Fibroblast of skin of right quadriceps (primary cell): ENCODE results near the gene SLC36A2.

Experiments
- DNase-seq: peaks from one replicate; pipeline ENCODE4 v3.0.0-alpha.2; 2013

SLC36A2 gene

DNA sequence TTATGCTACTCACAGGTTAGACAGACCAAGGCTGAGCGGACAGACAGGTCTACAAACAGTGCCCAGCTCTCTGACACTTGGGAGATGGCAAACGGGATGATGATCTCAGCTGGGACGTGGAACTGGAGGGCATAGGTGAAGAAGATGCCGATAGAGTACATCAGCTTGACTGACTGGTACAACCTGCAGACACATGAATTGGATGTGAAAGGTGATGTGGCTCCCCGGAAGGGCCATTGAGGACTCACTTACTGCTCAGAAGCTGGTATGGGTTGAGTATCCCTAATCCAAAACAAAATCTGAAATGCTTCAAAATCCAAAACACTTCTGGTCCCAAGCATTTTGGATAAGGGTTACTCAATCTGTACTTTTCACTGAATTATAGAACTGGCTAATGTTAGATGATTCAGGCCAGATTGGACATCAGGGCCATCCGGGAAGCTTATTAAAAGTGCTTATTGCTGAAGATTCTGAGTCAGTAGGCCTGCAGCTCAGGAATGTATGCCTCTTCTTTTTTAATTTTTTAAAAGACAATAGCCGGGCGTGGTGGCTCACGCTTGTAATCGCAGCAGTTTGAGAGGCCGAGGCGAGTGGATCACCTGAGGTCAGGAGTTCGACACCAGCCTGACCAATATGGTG lies 66.2 kb downstream of the SLC36A2 start:
- no peak for DNase-seq

DNA sequence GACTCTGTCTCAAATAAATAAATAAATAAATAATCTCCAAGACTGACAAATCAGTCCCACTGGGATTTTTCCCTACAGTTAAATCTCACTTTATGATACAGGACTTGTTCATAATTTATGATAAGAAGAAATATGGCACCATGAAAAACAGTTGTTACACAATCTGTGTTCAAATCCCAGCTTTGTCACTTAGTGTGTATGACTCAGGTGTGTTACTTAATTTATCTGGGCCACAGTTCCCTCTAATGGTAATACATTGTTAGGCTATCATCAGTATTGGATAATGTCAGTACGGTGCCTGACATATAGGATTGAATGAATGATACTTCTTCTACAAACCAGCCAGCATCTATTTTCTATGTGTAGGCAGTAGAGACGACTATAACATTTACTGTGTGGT lies 66.9 kb downstream of the SLC36A2 start:
- DNase-seq = no peak

DNA sequence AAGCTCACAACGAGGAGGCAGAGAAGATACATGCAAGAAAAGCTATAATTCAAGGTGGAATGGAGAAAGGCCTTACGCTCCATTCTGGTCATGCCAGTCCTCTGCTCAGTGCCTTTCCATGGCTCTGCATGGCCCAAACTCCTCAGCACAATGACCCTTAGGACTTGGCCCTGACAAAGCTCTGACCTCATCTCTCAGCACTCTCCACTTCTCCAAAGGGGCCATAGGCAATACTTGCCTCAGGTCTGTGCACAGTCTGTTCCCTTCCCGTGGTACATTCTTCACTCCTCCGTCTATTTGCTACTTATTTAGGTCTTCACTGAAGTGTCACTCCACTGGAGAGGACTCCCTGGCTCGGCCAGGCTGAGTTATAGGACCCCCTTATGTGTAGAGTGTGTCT lies 68.5 kb downstream of the SLC36A2 start:
- no peak for DNase-seq

DNA sequence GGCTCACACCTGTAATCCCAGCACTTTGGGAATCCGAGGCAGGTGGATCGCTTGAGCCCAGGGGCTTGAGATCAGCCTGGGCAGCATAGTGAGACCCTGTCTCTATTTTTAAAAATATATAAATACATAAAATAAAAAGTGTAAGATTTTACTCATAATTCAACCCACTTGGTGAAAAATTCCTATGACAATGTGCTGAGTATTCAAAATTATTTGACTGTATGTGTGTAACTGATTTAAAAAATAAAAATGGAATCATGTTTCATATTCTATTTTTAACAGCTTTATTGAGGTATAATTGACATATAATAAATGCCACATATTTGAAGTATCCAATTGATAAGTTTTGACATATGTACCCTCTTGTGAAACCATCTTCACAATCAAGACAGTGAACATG lies 71.6 kb downstream of the SLC36A2 start:
- DNase-seq = no peak

DNA sequence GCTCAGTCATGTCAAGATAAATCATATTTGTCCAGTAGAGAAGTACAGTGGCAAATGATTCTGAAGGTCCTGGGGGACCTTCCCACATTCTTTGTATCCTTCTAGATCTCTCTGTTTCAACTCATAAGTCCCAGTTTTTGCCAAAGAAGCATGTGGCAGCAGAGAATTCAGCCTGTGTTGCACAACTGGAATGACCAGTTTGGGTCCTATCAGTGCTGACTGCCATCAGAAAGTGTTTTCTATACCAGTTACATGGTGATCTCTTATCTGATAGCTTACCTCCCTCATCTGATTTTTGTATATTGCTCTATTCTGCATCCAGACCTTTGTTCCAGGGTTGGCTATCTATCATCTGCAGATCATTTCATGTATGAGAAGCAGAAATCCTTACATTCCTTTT lies 72.7 kb downstream of the SLC36A2 start:
- no peak for DNase-seq

DNA sequence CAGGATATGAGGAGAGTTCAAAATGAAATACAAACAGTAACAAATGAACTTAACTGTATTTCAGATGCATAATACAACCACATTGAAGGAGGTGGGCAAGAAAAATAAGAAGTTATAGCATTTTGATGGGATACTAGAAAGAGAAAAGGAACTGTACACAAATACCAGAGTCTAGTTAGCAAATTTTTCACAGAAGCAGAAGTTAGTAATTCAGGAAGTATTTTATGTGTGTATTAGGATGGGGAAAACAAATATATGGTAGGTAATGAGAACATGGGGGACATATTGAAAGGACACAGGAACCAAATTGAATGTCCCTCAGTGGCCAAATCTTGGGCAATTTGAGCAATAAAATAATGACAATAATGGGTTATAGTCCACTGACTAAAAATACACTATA lies 76.0 kb downstream of the SLC36A2 start:
- no peak for DNase-seq

DNA sequence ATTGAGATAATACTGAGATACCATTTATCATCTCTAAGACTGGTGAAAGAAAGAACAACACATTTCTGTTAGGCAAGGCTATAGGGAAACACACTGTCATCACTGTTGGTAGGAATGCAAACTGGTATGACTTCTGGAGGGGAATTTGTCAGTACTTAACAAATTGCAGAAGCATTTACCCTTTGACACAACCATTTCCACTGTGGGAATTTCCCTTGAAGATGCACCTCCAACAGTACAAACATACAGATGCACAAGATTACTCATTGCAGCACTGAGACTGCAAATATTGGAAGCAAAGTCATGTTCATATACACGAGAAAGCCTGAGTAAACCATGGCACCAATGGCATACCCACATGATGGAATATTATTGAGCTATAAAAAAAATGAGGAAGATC lies 76.8 kb downstream of the SLC36A2 start:
- peak; percentile 32 for DNase-seq

DNA sequence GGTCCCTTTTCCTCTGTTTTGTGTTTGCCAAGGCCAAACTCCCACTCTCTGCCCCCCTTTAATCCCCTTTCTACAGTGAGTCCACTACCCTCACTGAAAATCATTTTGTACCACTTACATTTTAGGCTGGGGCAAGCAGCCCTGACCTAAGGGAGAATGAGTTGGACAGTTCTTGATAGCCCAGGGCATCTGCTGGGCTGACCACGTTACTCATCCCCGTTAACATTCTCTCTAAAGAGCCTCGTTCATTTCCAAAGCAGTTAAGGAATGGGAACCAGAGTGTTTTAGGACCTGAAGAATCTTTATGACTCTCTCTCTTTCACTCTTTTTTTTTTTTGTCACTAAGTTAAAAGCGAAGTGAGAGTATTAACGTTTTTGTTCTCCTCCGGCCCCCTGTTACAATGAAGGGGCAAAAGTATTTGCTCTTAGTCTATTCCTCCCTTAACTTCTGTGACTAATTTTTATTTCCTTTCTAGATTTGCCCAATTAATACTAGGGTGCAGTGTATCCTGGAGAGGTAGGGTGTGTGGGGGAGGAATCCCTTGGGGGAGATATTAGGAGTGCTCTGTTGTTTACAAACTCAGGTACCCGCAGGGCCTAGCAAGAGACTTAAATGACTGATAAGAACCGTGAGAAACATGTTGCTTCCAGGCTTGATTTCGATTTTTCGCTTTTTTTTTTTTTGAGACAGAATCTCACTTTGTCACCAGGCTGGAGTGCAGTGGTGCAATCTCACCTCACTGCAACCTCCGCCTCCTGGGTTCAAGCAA lies 79.7 kb downstream of the SLC36A2 start:
- DNase-seq = no peak
